Posterior cingulate gyrus (tissue), 11 donors: ENCODE results near the gene TLN1.

Experiments
- DNase-seq, 10 donors: peaks; one replicate each; pipeline versions ENCODE4 v3.0.0 to v3.0.0-alpha.2; 2020 to 2021; ENCODE audit warnings: mixed read lengths in 3 of 10
- intact Hi-C: fragments of 100-400 bp; cut with DNase I; formaldehyde crosslinking; loops from one replicate; pipeline ENCODE4 v1.15.1; 2023

Gene TLN1

GRCh38 chr9:35653611-35654010 lies 78.4 kb downstream of the TLN1 start:
- intact Hi-C loops = loop anchor here (10.0 kb wide), 1 partner anchor 159 kb away; the partner anchor contains the start of gene RUSC2
- peak in 1 of 10 donors; percentile 8 for DNase-seq

DNA sequence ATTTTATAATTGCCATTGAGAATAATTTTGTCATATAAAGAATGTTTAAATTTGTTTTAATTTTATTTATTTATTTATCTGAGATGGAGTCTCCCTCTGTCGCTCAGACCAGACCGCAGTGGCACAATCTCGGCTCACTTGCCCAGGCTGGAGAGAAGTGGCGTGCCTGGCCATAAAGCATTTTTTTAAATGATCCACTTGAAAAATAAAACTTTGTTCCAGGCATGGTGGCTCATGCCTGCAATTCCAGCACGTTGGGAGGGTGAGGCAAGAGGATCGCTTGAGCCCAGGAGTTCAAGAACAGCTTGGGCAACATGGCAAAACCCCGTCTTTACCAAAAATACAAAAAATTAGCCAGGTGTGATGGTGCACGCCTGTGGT lies 79.2 kb downstream of the TLN1 start:
- intact Hi-C loops = loop anchor here (10.0 kb wide), 1 partner anchor 158 kb away; the partner anchor contains the start of gene RUSC2
- peak in 1 of 10 donors; percentile 28 for DNase-seq

DNA sequence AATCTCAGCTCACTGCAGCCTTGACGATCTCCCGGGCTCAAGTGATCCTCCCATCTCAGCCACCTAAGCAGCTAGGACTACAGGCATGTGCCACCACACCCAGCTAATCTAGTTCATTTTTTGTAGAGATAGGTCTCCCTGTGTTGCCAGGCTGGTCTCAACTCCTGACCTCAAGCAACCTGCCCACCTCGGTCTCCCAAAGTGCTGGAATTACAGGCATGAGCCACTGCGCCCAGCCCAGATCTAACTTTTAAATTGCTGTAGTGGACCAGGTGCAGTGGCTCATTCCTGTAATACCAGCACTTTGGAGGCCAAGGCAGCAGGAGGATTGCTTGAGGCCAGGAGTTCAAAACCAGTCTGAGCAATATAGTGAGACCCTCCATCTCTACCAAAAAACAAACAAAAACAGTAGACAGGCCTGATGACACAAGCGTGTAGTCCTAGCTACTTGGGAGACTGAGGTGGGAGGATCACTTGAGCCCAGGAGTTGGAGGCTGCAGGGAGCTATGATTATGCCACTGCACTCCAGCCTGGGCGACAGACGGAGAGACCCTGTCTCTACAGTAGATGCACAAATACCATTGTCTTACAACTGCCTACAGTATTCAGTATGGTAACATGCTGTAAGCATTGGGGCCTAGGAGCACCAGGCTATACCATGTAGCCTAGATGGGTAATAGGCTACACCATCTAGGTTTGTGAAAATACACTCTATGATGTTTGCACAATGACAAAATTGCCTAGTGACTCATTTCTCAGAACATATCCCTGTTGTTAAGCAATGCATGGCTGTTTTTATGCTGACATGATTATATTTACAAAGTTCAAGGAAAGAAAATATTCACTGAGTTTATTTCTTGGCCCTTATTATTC lies 79.8 kb downstream of the TLN1 start:
- intact Hi-C loops = loop anchor here (10.0 kb wide), 1 partner anchor 157 kb away; the partner anchor contains the start of gene RUSC2
- DNase-seq = peak in 1 of 10 donors; percentile 29

- intact Hi-C loops = loop anchor here (10.0 kb wide), 1 partner anchor 156 kb away; the partner anchor contains the start of gene RUSC2
- DNase-seq = peak in 1 of 10 donors; percentile 52
Observed at GRCh38 chr9:35650341-35651158, 81.4 kb downstream of the TLN1 start, which contains the start of gene SIT1. Gene SIT1, minus strand, starts transcription at chr9:35650931. Its CDS starts 78 bp downstream, at chr9:35650853.

DNA sequence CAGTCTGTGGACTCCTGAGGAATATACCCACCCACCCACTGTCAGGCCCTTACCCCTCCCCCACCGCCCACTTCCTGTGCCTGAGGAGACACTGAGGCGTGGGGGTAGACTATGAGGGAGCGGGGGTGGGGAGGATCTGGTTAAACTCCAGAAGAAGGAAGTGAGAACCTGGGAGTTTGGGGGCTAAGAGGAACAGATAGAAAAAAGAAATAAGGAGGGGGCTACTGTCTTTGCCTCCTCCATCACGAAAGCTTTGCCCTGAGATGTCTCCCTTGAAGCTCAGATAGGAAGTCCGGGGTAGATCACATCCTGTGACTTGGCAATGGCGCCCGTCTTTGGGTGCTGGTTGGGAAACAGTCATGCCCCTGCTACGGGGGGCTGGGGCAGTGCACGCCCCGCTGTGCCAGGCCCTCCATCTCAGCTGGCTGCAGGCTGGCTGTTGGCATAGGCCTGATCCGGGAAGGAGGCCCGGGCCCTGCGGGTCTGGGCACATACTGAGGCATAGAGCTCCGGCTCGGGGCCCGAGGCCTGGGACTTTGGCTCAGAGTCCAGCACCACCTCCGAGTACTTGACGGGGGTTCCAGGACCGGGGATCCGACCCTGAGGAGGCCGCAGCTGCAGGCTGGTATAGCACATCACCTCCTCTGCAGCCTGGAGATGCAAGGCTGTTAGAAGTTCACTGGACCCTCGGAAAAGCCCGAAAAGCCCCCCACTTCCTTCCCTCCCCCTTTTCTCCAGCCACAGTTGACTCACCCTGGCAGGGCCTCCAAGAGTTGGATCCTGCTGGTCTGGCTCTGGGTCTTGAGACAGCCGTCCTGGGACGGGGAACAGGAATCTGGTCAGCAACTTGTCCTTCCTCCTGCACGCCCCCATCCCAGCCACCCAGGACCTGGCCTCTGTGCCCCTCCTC lies 82.3 kb downstream of the TLN1 start:
- intact Hi-C loops = loop anchor here (10.0 kb wide), 1 partner anchor 155 kb away; the partner anchor contains the start of gene RUSC2
- DNase-seq = peak in 2 of 10 donors; percentile 80 to 82
